GM23338 (cell line): ENCODE data around the gene SACM1L.

Source experiments
- CREB1 ChIP-seq: fragments of 250-450 bp; sonication (Bioruptor Pico); IDR thresholded peaks from 2 replicates; pipeline ENCODE4 v1.5.0; 2020; ENCODE audit warnings: low read depth, mild to moderate bottlenecking, moderate library complexity
- ETS1 ChIP-seq: IDR thresholded peaks from 2 replicates; pipeline ENCODE4 v1.6.1; 2016; ENCODE audit warnings: antibody characterized with exemption
- EZH2 ChIP-seq: fragments of 200-600 bp; sonication (generic); IDR thresholded peaks from one replicate; pipeline ENCODE4 v1.8.0; 2017; ENCODE audit warnings: antibody characterized with exemption, mild to moderate bottlenecking, low read depth; ENCODE audit not compliant: unreplicated experiment
- EZH2phosphoT487 ChIP-seq: fragments of 200-600 bp; sonication (generic); IDR thresholded peaks from one replicate; pipeline ENCODE4 v1.8.1; 2018; ENCODE audit warnings: antibody characterized with exemption; ENCODE audit not compliant: unreplicated experiment
- JUNB ChIP-seq: IDR thresholded peaks from one replicate; pipeline ENCODE4 v1.6.1; 2016; ENCODE audit warnings: antibody characterized with exemption; ENCODE audit not compliant: unreplicated experiment
- POLR2AphosphoS5 ChIP-seq: IDR thresholded peaks from 2 replicates; pipeline ENCODE4 v1.6.1; 2016; ENCODE audit warnings: antibody characterized with exemption, low read depth
- TF ChIP-seq, protein P1 (sequence below), 2 experiments: fragments of 200-600 bp in 1 of 2; sonication (generic) in 1 of 2; conservative IDR thresholded peaks; 2 replicates each; pipeline versions ENCODE4 v1.5.1 to v1.6.1; 2016 to 2017; ENCODE audit warnings: antibody characterized with exemption in 2 of 2, low read depth in 2 of 2, mild to moderate bottlenecking in 2 of 2, moderate library complexity in 1 of 2

DNA sequence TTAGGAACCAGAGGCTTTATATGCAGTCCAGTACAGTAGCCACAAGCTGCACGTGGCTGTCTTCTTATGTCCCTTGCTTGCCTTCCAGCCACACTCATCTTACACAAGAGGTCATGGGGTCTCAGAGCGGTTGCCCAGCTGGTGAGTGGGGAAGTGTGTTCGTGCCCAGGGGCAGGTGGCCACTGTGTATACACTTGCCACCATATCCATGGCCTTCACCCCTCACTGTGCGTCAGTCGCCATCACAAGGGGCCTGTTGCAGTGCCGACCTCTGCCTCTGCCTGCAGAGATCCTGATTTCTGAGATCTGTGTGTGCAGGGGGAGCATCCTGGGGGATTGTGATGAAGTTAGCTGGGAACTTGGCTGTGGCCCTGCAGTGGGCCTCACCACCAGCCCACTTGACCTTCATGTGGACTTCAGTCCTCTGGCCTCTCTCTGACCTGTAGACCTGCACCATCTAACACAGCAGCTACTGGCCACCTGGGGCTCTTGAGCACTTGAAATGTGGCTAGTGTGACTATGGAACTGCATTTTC lies 43.1 kb upstream of the SACM1L start:
- TF ChIP-seq JUNB (no peak), CREB1 (no peak), EZH2phosphoT487 (no peak), POLR2AphosphoS5 (no peak), ETS1 (no peak), EZH2 (no peak)
- TF ChIP-seq, protein P1, sequence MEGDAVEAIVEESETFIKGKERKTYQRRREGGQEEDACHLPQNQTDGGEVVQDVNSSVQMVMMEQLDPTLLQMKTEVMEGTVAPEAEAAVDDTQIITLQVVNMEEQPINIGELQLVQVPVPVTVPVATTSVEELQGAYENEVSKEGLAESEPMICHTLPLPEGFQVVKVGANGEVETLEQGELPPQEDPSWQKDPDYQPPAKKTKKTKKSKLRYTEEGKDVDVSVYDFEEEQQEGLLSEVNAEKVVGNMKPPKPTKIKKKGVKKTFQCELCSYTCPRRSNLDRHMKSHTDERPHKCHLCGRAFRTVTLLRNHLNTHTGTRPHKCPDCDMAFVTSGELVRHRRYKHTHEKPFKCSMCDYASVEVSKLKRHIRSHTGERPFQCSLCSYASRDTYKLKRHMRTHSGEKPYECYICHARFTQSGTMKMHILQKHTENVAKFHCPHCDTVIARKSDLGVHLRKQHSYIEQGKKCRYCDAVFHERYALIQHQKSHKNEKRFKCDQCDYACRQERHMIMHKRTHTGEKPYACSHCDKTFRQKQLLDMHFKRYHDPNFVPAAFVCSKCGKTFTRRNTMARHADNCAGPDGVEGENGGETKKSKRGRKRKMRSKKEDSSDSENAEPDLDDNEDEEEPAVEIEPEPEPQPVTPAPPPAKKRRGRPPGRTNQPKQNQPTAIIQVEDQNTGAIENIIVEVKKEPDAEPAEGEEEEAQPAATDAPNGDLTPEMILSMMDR (conservative IDR thresholded peaks at IDR 0.05; ENCODE audit: low read depth in 2 of 2), result no peak
